Inferior parietal cortex (tissue), 1 donor: ENCODE data around the gene LMAN2L.

Experiments used
- DNase-seq: peaks from one replicate; pipeline ENCODE4 v3.0.0-alpha.2; 2016; ENCODE audit errors: extremely low spot score

Gene LMAN2L

DNA sequence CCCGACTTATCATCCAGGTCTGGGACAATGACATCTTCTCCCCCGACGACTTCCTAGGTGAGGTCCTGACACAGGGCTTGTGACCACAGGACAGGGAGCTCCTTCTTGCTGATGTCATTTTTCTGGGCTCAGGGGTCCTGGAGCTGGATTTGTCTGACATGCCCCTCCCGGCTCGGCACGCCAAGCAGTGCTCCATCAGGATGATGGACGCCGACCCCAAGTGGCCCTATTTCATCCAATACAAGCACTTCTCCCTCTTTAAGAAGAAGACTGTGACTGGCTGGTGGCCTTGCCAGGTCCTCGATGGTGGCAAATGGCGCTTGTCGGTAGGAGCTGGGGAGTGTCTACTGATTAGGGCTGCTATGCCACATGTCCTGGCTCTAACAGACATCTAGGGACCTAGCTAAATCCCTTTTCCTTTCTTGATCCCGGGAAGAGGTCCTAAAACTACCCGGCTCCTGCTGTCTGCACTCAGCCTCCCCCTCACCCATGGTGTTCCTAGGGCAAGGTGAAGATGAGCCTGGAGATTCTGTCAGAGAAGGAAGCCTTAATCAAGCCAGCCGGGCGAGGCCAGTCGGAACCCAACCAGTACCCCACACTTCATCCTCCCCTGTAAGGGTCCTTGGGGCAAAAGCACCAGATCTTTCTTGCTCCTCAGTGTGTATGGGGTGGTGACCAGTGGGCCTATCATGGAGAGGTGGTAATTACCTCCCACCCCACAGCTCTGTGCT, 36.7 kb downstream of the LMAN2L start:
- DNase-seq, result no peak

DNA sequence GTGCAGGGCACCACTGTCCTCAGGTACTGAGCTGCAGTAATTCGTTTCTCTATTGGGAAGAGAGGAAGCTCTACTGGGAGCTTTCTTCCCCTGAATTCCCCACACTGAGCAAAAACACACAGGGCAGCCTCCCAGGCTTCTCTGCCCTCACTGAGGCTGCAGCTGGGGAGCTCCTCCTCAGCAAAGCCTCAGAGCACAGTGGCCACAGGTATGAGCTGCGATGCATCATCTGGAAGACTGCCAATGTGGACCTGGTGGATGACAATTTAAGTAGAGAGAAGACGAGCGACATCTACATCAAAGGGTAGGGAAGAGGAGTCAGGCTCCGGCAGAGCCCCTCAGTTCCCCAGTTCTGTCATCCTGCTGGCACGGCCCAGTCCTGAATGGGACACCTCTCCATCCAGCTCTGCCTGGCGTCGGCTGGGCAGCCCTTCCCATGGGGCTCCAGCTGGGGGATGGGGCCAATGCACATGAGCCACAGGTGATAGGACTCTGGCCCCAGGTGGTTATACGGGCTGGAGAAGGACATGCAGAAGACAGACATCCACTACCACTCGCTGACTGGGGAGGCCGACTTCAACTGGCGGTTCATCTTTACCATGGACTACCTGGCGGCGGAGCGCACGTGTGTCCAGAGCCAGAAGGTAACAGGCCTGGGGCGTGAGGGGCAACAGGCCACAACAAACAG, 37.6 kb downstream of the LMAN2L start:
- DNase-seq, result no peak

DNA sequence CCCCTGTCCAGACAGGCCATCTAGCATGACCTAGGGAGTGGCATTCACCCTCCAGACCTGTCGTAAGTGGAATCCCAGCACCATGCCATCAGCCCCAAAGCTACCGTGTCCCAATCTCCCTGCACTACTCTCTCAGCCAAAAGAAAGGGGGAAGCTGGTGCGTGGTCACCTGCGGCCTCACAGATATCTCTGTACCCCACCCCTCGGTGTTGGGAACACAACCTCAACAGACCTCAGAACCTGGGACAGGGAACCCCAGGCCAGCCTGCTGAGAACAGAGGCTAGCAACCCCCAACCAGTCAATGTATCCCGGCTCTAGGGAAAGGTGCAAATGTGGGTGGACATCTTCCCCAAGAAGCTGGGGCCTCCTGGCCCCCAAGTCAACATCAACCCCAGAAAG, 38.2 kb downstream of the LMAN2L start:
- no peak for DNase-seq

DNA sequence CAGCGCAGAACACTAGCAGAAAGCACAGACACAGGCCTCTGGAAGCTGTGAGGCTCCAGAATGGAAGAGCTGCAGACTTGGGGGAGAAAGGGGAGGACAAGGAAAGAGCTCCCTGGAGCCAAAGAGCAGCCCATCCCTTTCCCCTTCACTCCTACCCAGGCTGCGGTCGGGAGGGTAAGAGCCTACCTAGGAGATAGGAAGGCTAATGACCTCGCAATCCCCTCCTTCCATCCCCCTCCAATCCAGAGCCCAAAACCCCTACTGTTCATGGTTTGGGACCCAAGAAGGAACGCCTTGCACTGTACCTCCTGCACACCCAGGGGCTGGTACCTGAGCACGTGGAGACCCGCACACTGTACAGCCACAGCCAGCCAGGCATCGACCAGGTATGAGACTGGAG, 39.8 kb downstream of the LMAN2L start:
- DNase-seq, result no peak

DNA sequence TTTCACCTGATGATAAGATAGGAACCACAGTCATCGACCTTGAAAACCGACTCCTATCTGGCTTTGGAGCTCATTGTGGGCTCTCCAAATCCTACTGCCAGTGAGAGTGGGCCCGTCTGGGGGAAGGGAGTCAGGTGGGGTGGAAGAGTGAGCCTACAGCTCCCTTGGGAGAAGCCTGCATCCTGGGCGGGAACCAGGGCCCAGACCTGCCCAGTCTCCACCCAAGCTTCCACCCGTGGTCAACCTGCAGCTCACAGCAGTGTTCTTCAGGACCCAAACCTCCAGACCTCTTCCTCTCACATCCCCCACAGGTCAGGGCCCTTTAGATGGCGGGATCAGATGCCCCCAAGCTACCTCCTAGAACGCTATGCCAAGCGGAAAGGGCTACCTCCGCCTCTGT, 40.2 kb downstream of the LMAN2L start:
- DNase-seq, result no peak

DNA sequence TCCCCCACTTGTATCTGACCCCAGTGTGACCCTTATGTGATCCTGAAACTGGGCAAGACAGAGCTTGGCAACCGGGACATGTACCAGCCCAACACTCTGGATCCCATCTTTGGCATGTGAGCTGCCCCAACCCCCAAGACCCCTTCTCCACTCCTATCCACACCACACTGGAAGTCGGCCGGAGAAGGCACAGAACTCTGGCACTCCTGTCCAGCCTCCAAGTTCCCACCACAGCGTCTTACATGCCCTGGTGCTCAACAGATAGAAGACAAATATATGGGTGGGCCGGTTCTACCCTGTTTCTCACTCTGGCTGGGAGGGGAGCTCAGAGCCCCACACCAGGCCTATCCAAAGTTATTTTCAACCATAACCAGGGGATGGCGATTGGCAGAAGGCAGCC, 40.8 kb downstream of the LMAN2L start:
- no peak for DNase-seq

DNA sequence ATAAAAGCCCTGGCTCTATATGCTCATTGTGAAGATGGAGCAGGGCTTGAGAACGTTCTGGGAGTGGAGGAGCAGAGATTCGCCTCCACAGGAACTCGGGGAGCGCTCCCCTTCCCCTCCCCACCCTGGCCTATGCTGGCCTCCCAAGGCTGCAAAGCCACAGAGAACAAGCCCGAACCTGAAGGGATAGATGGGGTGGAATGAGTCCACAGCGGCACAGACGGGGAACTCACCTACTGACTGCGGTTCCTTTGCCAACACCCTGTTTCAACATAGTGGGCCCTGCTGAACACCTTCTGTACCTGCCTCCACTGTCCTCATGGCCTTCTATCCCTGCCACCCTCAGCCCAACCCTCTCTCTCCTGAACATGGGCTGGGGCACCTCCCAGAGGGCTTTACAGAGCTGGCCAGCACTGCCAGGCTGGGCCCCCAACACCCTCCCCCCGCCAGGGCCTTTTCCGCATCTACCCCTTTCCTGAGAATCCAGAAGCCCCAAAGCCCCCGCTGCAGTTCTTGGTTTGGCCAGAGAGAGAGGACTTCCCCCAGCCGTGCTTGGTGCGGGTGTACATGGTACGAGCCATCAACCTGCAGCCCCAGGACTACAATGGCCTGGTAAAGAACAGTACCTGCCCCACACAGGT, 41.5 kb downstream of the LMAN2L start:
- no peak for DNase-seq

DNA sequence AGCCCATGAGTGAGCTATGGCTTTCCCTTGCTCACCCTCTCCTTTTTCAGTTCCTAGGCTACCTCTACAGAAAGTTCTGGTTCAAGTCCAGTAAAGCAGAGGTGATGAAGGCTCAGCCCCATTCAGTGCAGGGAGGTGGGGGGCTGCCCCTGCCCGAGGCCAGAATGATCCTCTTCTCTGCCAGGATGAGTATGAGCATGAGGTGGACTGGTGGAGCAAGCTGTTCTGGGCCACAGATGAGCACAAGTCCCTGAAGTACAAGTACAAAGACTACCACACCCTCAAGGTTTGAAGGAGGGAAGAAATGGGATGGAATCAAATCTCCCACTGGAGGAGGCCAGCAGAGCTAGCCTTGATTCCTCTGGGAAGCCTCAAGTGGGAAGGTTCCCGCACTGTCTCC, 42.4 kb downstream of the LMAN2L start:
- no peak for DNase-seq

DNA sequence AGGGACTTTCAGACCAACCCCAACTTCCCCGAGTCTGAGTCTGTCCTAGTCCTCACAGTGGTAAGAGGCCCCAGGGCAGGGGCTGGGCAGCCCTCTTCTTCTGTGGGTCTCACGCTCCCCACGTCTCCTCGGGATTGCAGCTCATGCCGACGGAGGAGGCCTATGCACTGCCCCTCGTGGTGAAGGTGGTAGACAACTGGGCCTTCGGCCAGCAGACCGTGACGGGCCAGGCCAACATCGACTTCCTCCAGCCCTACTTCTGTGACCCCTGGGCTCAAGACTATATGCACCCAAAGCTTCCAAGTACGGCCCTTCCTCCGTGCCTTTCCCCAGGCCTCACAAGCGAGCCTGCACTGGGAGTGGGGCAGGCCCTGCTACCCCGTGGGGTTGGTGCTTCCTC, 44.3 kb downstream of the LMAN2L start:
- no peak for DNase-seq

DNA sequence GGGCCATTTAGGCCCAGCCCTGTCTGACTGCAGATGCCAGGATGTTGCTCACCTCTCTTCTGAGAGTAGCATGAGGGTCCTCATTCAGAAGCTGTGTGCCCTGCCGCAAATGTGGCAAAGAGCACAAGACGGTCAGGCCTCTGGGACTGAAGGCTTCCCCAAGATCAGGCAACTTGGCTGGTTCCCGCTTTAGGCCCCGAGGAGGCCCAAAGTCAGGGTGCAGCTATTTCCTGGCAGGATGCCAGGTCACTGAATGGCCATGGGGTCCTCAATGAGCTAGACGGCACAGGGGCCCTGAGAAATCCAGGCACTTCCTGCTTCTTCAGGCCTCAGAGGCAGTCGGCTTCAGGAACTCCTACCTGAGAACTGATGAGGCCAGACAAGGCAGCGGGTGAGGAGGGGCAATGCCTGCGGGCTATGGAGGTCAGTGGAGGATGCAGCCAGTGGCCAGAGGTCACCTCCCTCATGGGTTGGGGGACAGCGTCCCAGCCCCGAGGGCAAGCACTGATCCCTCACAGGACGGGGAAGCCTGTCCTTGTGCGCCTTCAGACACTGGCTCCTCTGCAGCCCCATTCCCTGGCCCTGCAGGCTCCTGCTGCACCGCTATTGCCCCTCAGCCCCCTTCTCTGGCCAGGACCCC, 44.9 kb downstream of the LMAN2L start:
- no peak for DNase-seq

DNA sequence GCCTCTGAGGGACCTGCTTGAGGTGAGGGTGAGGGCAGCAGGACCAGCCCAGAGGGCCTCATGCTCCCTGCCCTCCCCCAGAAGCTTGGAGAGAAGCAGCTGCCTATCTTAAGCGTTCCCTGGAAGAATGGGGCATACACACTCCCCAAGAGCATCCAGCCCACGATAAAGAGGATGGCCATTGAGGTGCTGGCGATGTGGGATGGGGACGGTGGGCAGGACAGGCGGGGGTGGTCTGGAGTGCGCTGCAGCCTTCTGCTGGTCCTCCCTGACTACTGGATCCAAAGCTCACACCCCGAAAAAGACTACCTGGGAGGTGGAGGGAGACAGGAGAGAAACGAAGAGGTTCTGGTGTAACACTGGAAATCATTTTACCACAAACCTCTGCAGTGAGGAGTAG, 45.6 kb downstream of the LMAN2L start:
- DNase-seq, result no peak

DNA sequence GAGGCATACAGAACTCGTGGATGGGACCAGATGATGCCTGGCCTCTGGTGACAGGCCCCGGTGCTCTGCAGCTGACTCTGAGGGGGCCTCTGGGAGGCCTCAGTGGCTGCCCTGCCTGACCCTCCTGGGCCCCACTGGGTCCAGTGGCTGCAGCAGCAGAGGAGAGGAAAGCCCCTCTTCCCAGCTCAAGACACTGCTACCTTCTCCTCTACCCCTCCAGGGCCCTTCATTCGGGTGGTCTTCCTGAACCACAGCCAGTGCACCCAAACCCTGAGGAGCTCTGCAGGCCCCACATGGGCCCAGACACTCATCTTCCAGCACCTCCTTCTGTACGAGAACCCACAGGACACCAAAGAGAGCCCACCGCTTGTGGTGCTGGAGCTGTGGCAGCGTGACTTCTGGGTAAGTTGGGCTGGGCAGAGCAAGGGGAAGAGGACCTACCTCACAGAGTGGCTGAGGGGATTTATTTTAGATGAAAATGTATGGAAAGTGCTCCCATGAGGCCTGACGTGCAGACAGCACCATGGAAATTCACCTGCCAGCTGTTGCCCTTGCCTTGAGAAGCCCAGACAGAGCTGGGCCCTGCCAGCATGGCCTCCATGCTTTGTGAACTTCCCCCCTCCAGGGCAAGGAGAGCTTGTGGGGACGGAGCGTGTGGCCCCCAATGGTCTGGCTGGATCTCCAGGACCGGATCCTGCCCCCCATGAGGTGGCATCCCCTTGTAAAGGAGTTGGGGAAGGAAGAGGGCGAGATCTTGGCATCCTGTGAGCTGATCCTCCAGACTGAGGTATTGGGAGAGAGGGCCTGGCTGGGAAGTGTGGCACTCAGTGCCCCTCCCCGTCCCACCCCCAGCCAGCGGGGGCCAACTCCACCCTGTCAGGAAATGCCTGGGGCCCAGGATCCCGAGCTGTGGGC, 46.3 kb downstream of the LMAN2L start:
- DNase-seq, result no peak

DNA sequence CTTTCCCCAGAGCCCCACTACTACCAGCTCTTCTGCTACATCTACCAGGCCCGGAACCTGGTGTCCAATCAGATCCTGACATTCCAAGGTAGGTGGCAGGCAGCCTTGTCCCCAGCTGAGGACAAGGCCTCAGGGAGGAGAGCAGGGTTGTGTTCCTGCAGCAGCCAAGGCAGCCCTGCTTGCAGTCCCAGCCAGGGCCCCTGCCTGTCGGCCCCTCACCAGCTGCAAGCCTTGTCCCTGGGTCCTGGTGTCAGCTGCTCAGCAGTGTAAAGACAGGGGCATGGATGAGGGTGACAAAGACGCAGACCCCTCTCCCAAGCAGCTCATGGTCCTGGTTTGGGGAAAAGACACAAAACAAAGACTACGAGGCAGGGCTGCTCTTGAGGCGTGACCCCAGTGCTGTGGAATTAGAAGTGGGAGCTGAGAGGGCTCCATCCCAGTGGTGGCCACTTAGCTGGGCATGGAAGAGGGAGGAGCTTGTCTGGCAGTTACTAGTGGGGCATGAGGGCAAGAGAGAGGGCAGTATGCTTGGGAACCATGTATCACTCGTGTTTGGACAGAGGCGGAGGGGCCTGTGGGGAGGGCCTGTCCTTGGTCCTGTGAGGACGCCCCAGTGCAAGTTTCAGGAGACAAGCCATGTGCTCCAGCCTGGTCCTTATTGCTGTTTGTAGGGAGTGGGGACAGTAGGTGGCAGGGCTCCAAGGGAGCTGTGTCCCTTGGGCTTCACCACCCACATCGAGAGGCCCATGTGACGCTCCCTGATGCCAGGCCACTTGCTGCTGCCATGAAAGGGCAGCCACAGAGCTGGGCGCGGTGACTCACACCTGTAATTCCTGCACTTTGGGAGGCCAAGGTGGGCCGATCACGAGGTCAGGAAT, 47.5 kb downstream of the LMAN2L start:
- DNase-seq, result no peak

DNA sequence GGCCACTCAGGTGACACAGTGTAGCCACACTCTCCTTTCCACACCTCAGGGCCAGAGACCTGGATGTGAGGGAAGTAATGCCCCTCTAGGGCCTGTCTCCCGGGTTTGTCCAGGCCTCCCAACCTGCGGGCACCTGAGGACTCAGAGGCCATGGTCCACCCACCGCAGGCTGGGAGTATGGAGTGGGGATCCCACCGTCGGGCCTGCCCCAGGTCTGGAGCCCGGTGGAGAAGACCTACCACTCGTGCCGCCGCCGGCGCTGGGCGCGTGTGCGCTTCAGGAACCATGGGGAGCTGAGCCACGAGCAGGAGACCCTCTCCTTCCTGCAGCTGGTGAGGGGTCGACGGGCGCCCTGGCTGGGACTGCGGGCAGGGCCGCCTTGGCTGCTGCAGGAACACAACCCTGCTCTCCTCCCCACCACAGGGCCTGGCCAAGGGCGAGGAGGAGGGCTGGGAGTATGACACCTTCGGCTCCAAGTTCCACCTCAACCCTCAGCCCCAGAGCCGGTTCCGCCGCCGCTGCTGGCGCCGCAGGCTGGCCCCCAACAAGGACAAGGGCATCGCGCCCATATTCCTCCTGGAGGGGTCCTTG, 48.7 kb downstream of the LMAN2L start:
- DNase-seq, result no peak

DNA sequence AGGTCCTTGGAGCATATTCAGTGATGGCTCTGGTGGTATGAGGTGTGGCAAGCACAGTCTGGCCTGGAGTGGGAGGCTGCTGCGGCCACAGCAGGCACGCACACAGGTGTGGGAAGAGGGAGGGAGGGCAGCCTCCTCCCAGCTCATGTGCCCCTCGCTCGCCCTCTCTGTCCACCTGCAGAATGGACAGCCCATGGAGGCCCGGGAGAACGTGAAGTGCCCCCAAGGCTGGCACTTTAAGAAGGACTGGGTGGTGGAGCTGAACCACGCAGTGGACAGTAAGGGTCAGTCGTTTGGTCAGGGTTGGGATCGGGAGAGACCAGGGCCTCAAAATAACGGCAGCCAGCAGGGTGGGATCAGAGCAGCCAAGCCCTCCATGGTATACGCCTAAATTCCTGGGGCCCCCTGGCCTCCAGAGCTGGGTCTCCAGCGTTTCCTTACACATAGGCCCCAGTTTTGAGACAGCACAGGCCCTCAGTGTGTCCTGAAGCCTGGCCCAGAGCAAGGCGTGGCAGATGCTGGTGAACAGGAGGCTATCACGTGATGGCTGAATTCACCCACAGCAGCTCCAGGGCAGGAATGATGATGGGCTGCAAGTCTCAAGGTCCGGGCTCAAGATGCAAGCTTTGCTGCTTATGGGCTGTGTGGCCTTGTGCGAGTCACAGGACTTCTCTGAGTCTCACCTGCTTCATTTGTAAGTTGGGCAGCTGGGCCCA, 49.4 kb downstream of the LMAN2L start:
- no peak for DNase-seq

DNA sequence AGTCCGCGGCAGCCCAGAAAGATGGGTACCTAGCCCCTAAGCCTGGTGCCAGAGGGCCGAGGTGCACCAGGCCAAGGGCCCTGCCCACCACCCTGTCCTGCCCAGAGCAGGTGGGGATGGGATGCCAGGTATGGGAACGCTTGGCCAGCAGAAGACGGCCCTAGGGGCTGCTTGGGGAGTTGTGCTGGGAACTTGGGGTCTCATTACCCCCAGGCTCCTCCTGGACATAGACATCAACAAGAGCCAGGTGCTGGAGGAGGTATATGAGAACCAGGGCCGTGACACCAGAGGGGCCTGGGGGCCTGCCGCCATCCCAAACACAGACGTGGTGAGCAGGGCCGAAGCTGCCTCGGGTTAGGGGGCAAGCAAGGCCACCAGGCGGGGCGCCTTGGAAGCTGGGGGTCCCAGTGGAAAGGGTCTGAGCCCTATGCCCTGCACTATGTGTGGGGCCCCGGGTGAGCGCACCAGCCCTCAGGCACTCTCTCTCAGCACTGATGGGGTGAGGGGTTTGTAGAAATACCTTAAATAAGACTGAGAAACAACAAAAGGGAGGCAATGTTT, 50.4 kb downstream of the LMAN2L start:
- DNase-seq, result no peak

DNA sequence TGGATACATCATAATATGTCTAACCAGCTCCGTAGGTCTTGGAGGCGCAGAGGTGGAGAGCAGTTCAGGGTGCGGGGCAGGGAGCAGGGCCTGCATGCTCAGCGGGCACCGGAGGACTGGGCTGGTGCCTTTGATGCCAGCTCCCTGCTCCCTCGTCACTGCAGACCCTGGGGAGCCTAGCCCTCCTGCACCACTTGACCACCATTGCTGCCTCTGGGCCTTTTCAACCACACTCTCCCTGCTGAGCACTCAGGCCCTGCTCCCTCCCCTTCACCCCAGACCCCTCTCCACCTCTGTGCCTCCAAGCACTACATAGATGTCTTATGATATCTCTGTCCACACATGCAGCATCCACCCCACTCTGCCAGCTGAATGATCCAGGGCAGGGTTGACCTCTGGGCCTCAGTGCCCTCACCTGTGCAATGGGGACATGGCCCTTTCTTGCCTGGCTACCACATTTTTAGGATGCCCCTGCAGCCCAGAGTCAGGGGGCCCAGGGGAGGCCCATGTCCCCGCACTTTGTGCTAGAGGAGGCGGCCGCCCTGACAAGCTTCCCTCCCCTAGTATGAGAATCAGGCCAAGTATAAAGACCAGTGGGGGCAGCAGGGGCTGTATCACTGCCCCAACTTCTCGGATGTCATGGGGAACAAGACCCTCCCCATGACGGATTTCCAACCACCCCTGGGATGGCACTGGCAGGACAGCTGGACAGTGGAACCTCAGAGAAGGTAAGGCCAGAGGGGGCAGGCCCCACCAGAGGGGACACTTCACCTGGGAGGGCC, 51.0 kb downstream of the LMAN2L start:
- DNase-seq, result no peak
